ENCODE measurements around the gene TRPM2. TPM values are rescaled to one million over a fixed set of nuclear protein-coding genes. Genes with fewer than 3 reads are reported as not detected.

The TRPM2 gene
- total and polyA plus RNA-seq, 8 donors, result 1.3 to 10.3 (median 2.4) TPM

DNA sequence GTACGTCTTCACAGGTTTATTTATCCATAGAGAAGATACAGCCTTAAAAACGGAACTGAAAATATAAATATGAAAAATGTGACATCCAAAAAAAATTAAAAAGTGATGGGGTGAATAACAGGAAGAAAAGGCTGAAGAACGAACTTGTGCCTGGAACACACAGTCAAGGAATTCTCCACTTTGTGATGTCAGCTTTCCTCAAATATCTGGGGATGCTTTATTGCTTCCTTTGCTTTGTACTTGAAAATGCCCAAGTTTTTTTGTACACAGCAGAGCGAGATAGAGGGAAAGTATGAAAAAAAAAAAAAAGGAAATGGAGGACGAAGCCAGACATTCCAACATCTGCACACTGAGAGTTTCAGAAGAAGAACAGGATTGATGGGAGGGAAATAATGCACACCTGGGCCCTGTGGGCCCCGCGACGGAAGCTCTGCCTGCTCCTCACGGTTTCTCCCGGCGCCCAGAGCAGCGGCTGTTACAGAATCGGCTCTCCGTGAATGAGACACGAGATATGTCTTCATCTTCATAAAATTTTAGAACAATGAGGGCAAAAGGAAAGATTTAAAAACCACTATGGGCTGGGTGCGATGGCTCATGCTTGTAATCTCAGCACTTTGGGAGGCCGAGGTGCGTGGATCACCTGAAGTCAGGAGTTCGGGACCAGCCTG, 91.9 kb downstream of the TRPM2 start:
- Histone ChIP-seq H3K27me3 (peaks cover 0 to 18% (median 12%) of the 10 kb centered on the region in 3 donors), H3K36me3 (no peaks in the 10 kb centered on the region), H3K27ac (no peak overlapping the region), H3K9me3 (no peaks in the 10 kb centered on the region), H3K4me3 (no peak overlapping the region), H3K4me1 (peaks cover 0 to 5% (median 0%) of the 10 kb centered on the region in 4 donors)
- intact Hi-C loops (cut with DNase I; ENCODE audit: low total_unique reads), result no loop called here
- WGBS, 5 donors, result 78 to 84% (median 83%) methylated on average over 19 of the region's 19 CpGs
- TF ChIP-seq POLR2AphosphoS5 (IDR thresholded peaks at IDR 0.05), result no peak
- no peak for TF ChIP-seq EP300 (IDR thresholded peaks at IDR 0.05)
- no peak for TF ChIP-seq POLR2A (IDR thresholded peaks at IDR 0.05)
- TF ChIP-seq CTCF (IDR thresholded peaks at IDR 0.05), result no peak
- DNase-seq, result no peak

DNA sequence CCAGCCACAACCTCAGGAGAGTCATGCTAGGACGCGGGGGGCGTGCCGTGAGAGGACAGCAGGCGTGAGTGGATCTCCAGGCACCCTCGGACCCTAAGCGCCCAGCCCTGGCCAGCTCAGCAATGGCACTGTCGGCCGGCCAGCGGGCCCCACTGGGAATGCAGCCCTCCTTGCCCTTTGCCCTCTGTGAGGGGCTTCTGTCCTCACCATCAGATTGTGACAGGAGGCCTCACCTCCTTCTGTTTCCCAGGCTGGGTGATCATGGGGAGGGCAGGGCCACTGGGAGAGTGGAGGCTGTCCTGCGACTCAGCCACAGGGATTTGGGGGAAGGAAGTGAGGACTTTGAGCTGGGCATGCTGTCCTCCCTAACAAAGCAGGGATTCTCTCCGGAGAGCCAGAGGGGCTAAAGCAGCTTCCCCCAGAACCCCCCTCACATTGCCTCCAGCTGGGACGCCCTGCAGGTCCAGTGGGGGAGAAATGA, 95.3 kb downstream of the TRPM2 start:
- 51 to 63% (median 60%) methylated on average over 3 to 13 of the region's 13 CpGs for WGBS, 5 donors
- H3K9me3 ChIP-seq, result peaks cover 0 to 8% (median 6%) of the 10 kb centered on the region in 4 donors
- H3K36me3 ChIP-seq, result no peaks in the 10 kb centered on the region
- no peak overlapping the region for H3K27ac ChIP-seq
- H3K27me3 ChIP-seq, result peaks cover 0 to 22% (median 12%) of the 10 kb centered on the region in 3 donors
- no peak overlapping the region for H3K4me3 ChIP-seq
- H3K4me1 ChIP-seq, result peaks cover 0 to 5% (median 0%) of the 10 kb centered on the region in 4 donors
- no peak for DNase-seq
- TF ChIP-seq POLR2A (IDR thresholded peaks at IDR 0.05) (no peak), CTCF (IDR thresholded peaks at IDR 0.05) (no peak), POLR2AphosphoS5 (IDR thresholded peaks at IDR 0.05) (no peak), EP300 (IDR thresholded peaks at IDR 0.05) (no peak)
- intact Hi-C loops (cut with DNase I; ENCODE audit: low total_unique reads), result no loop called here

- intact Hi-C loops (cut with DNase I; ENCODE audit: low total_unique reads), result no loop called here
- H3K4me3 ChIP-seq, result no peak overlapping the region
- no peaks in the 10 kb centered on the region for H3K36me3 ChIP-seq
- H3K4me1 ChIP-seq, result peaks cover 0 to 8% (median under 1%) of the 10 kb centered on the region in 4 donors
- DNase-seq, result no peak
- TF ChIP-seq CTCF (IDR thresholded peaks at IDR 0.05), result no peak
- no peak for TF ChIP-seq POLR2A (IDR thresholded peaks at IDR 0.05)
- TF ChIP-seq POLR2AphosphoS5 (IDR thresholded peaks at IDR 0.05), result no peak
- no peak for TF ChIP-seq EP300 (IDR thresholded peaks at IDR 0.05)
- peak overlapping the region in 1 of 5 donors; percentile 13 for H3K27ac ChIP-seq
- peaks cover 0 to 22% (median 12%) of the 10 kb centered on the region in 3 donors for H3K27me3 ChIP-seq
- H3K9me3 ChIP-seq, result peaks cover 0 to 10% (median 8%) of the 10 kb centered on the region in 4 donors
- 50 to 65% (median 58%) methylated on average over 21 to 28 of the region's 28 CpGs for WGBS, 5 donors
Measured at GRCh38 chr21:44449473-44450363, 96.3 kb downstream of the TRPM2 start.

DNA sequence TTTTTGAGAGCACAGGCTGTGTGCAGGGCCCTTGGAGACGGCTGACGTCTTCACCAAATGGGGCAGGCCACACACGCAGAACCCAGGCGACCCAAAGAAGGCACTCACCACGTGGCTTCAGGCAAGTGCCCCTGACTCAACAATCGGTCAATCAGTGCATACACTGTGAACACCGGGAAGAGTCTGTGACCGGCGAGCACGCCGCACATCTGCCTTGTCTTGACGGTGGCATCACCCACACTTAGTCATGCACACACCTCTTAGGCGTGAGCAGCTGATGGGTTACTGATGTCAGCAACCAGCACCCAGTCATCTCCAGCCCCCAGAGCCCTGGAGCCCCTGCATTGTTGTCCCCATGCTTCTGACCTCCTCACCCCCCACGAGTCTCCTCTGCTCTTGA, 97.0 kb downstream of the TRPM2 start:
- Histone ChIP-seq H3K27ac (no peak overlapping the region), H3K36me3 (no peaks in the 10 kb centered on the region), H3K9me3 (peaks cover 0 to 10% (median 8%) of the 10 kb centered on the region in 4 donors), H3K4me1 (peaks cover 0 to 14% (median 3%) of the 10 kb centered on the region in 4 donors), H3K4me3 (no peak overlapping the region), H3K27me3 (peaks cover 0 to 22% (median 12%) of the 10 kb centered on the region in 3 donors)
- 72 to 81% (median 78%) methylated on average over 4 to 14 of the region's 14 CpGs for WGBS, 5 donors
- DNase-seq, result no peak
- TF ChIP-seq EP300 (IDR thresholded peaks at IDR 0.05) (no peak), POLR2A (IDR thresholded peaks at IDR 0.05) (no peak), POLR2AphosphoS5 (IDR thresholded peaks at IDR 0.05) (no peak), CTCF (IDR thresholded peaks at IDR 0.05) (no peak)
- intact Hi-C loops (cut with DNase I; ENCODE audit: low total_unique reads), result no loop called here

Measured in stomach (tissue), 9 donors.